HG03354 (cell line): ENCODE measurements around the gene MED13.
"Not testable (repeated sequence)": the region's sequence is repeated elsewhere in the genome, so short reads cannot be mapped to it uniquely, and the experiment has no call there.

ENCODE experiments used
- ATAC-seq: cut with Tn5 transposase; IDR thresholded peaks from one replicate; pipeline ENCODE4 v1.9.1; 2021; ENCODE audit warnings: mild to moderate bottlenecking; ENCODE audit not compliant: unreplicated experiment, poor library complexity, severe bottlenecking

MED13 gene

GRCh38 chr17:61942085-61942484, 123.0 kb downstream of the MED13 start:
- no peak for ATAC-seq

DNA sequence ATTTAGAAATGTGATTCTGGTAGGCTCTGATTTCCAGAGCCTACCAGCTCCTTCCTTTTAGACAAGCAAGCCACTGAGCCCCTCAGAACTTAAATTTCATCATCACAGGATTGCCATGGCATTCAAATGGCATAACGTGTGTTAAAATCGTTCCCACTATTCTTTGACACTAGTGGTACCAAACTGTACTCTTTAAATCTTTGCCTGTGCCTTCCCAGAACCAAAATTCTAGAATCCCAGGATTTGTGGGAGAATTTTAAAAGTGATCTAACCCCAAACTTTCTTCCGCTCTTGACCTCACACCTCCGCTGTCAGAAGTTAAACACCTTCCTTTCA, 137.0 kb downstream of the MED13 start:
- peak; percentile 10 for ATAC-seq

DNA sequence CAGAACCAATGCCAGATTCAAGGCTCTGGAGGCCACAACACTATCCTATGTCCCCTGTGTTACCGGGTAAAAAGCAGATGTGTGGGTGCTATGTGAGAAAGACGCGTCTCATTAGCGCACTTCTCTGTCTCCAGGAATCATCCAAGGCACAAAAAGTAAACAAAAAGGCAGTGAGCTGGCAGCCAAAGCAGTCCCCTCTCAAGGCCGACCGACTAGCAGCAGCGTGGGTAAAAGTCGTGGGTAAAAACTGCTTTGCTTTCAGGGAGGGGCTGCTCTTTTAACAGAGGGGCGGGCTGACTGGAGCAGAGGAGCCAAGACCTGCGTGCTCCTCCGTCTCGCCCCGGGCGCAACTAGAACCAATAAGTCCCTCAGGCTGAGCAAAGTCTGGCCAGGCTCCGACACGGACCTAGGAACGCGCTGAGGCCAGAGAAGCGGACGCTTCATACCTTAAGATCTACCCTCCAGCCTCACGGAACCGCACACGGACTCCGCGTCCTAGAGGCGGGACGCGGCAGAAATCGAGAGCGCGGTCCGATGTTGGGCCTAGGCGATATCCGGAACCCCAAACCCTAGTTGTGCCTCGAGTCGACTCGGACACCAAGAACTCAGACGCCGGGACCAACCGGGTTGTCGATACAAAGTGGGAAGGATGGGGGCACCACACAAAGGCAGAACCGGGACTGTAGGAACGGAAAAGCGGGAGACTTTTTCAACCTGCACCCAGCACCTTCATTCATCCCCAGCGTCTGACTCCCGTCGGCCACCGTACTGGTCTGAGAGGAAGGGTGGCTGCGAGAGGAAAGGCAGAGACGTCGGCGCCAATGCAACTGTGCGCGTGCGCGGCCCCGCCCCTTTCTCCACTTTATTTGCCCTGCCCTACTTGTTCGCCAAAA, 137.6 kb downstream of the MED13 start, which contains the start of gene INTS2:
INTS2 (minus strand) TSS at position 775 of the 893 bp plus-strand sequence. CDS start 1,338 bp downstream, outside the sequence.
- peak; percentile 79 for ATAC-seq

DNA sequence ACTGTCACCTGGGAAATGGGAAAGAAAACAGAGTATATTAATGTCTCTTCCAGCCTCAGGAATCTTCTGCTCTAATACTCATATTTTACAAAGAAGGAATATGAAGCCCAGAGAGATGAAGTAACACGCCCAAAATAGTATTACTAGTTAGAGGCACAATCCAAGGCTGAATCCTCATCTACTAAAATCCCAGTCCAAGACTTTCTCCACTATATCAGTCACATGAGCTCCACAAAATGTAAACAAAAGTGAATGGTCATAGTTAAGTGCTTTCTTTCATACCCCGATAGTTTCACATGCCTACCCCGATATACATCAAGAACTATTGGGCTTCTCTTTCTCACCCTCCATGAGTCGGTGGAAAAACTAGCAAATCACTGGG, 138.3 kb downstream of the MED13 start:
- ATAC-seq = no peak

GRCh38 chr17:61915162-61915561, 149.9 kb downstream of the MED13 start:
- not testable (repeated sequence) for ATAC-seq

DNA sequence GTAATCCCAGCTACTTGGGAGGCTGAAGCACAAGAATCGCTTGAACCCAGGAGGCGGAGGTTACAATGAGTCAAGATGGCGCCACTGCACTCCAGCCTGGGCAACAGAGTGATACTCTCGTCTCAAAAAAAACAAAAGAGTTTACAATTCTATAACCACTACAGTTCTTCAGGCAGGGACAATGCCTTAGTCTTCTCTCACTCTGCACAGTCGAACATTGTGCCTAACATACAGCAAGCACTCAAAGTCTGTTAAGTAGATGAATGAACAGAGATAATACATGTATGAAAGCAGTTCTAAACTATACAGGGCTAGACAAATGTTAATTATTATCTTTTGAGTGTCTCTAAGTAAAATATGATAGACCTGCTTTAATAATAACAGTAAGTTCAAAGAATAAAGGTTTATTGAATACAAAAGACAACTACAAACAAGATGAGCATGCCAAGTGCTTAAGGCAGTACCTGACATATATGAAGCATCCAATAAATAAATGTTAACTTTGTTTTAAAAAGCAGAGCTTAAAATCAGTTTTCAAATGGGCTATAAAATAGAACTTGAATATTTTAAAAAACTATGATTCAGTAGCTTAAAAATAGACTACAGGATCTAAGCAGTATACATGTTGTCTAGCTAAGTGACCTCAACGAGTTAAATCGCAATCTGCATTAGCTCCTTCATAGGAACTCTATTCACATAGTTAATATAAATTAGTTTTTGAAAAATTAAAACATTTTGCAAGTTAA, 156.6 kb downstream of the MED13 start:
- ATAC-seq = no peak

- ATAC-seq = no peak
Observed at GRCh38 chr17:61907361-61907760, 157.7 kb downstream of the MED13 start.

DNA sequence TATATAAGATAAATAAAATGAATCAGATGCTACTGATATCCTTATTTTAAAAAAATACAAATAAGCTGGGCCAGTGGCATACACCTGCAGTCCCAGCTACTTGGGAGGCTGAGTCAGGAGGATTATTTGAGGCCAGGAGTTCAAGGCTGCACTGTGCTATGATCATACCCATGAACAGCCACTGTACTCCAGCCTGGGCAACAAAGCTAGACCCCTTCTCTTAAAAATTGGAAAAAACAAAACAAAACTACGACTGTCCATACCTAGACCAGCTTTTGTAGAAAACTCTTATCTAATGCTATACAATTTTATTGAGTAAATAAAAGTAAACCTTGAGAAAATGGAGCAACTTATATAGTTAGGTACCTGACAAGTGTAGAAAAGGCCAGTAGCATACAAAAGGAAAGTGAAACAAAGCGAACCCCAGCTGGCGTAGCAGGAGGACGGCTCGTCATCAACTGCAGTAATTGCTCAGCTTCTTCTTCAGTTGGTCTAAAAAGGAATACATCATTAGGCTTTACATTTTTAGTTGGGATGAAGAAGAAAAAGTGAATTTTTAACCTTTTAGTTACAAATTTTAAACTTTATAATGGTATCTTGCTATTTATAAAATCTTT, 160.9 kb downstream of the MED13 start:
- peak; percentile 67 for ATAC-seq

DNA sequence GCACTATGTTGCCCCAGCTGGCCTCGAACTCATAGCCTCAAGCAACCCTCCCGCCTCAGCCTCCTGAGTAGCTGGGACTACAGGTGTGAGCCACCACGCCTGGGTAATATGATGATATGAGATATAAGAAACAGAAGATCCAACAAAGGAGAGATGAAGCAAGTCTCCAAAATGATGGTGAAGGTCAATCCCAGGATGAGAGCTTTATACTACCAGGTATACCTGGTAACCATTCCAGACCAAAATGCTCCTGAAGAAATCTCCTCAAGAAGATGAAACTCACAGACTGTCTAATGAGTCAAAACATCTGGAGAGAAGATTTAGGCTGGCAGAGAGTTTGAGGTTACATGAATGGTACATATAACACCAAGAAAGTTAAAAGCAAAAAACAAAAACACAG, 161.8 kb downstream of the MED13 start:
- ATAC-seq = no peak

- no peak for ATAC-seq
Observed at GRCh38 chr17:61897548-61898180, 167.4 kb downstream of the MED13 start.

GRCh38 chr17:61895391-61895790, 169.7 kb downstream of the MED13 start:
- no peak for ATAC-seq

DNA sequence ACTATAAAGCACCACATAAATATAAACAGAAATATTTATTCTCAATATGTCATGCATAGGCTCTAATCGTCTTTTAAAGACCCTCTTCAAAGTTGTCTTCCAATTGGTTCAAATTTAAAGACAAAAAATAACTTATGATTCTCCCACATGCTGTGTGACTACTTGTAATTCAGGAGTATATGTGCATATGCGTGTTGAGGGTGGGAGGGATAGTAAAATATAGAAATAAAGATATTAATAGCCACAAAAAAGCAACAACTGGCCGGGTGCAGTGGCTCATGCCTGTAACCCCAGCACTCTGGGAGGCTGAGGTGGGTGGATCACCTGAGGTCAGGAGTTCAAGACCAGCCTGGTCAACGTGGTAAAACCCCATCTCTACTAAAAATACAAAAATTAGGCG, 170.8 kb downstream of the MED13 start:
- ATAC-seq = not testable (repeated sequence)
